Lung (tissue), 12 donors: Measurements from ENCODE around the gene LIMK2. TPM values are rescaled to one million over a fixed set of nuclear protein-coding genes. Genes with fewer than 3 reads are reported as not detected.
A peak's percentile ranks its signal among the peaks of the same experiment; 100 is the strongest.
"Not testable (repeated sequence)": the region's sequence is repeated elsewhere in the genome, so short reads cannot be mapped to it uniquely, and the experiment has no call there.

Source experiments
- ATAC-seq: fragments of 200-7000 bp; cut with Tn5 transposase; one replicate; pipeline ENCODE4 v1.9.1; 2020; ENCODE audit warnings: moderate number of reproducible peaks; ENCODE audit not compliant: insufficient read depth, low FRiP score
- DNase-seq, 3 donors: peaks; one replicate each; pipeline ENCODE4 v3.0.0-alpha.2; 2013 to 2017
- H3K27ac ChIP-seq, 2 donors: one replicate each; pipeline ENCODE4 v1.5.1; 2013; ENCODE audit warnings: mild to moderate bottlenecking in 2 of 2, moderate library complexity in 2 of 2, control low read depth in 1 of 2, inconsistent platforms in 1 of 2, low read depth in 1 of 2, low read length in 1 of 2
- H3K27me3 ChIP-seq, 3 donors: one replicate each; pipeline ENCODE4 v1.5.1; 2013; ENCODE audit warnings: low read length in 2 of 3; ENCODE audit not compliant: control insufficient read depth in 3 of 3, insufficient read depth in 3 of 3
- H3K36me3 ChIP-seq, 4 donors: one replicate each; pipeline ENCODE4 v1.5.1; 2013; ENCODE audit warnings: low read length in 4 of 4, mild to moderate bottlenecking in 1 of 4, moderate library complexity in 1 of 4; ENCODE audit not compliant: control insufficient read depth in 4 of 4, insufficient read depth in 4 of 4
- H3K4me1 ChIP-seq, 5 donors: one replicate each; pipeline ENCODE4 v1.5.1; 2013; ENCODE audit warnings: low read length in 5 of 5, mild to moderate bottlenecking in 2 of 5, moderate library complexity in 1 of 5; ENCODE audit not compliant: control insufficient read depth in 5 of 5, insufficient read depth in 5 of 5
- H3K4me3 ChIP-seq: one replicate; pipeline ENCODE4 v1.5.1; 2013; ENCODE audit warnings: mild to moderate bottlenecking, control low read depth, moderate library complexity
- H3K9ac ChIP-seq, 2 donors: one replicate each; pipeline ENCODE4 v1.5.1; 2013; ENCODE audit warnings: low read length in 2 of 2, control low read depth in 1 of 2; ENCODE audit not compliant: insufficient read depth in 1 of 2
- H3K9me3 ChIP-seq, 4 donors: one replicate each; pipeline ENCODE4 v1.5.1; 2013; ENCODE audit warnings: low read length in 3 of 4, mild to moderate bottlenecking in 1 of 4, moderate library complexity in 1 of 4; ENCODE audit not compliant: control insufficient read depth in 4 of 4, insufficient read depth in 3 of 4
- WGBS, 2 donors: extraction: QIAGEN DNeasy Blood & Tissue Kit; methylation state at CpG; one replicate each; pipeline ENCODE4 v1.1.7; 2013; 5-methylcytosine and 5-hydroxymethylcytosine counted together
- polyA plus RNA-seq, 2 donors: library from polyadenylated mRNA; stranded (reverse); fragments of 200-250 nt; gene quantifications; one replicate each; pipeline ENCODE4 v1.2.1, GENCODE V29; 2013
- total RNA-seq, 2 donors: library from RNA; depleted of rRNA in 1 of 2; stranded (reverse); fragments of >200 nt in 1 of 2; gene quantifications; one replicate each; pipeline ENCODE4 v1.2.1, GENCODE V29; 2014 to 2021
- TF ChIP-seq, protein P1 (sequence below): IDR thresholded peaks from 2 replicates; pipeline ENCODE4 v1.5.1; 2012; ENCODE audit warnings: mild to moderate bottlenecking; ENCODE audit errors: control extremely low read depth, extremely low read depth
- donor health status: control.
- donor health status: control.
- donor health status: Bipolar disorder and iron deficiency.
- donor health status: healthy.
- donor health status: DM: yes; HTN: yes; CAD: no.

The LIMK2 gene
- total and polyA plus RNA-seq, 4 donors, result 27.3 to 113 (median 81.4) TPM

DNA sequence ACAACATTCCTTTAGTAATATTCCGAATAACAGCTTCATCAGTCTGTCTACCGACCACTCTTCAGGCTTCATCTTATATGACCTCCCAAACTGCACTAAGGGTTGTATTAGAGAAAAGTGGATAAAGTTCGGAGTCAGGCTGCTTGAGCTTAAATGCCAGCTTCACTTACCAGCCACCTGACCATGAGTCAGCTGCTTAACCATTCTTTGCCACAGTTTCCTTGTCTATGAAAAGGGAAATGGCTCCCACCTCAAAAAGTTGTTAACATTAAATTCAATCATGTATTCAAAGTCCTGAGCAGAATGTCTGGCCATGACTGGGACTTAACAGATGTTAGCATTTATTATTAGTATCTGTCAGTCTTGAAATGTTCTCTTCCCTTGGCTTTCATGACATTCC is 20.9 kb downstream of the LIMK2 start:
- ATAC-seq, result no peak
- H3K9ac ChIP-seq, result no peak overlapping the region

DNA sequence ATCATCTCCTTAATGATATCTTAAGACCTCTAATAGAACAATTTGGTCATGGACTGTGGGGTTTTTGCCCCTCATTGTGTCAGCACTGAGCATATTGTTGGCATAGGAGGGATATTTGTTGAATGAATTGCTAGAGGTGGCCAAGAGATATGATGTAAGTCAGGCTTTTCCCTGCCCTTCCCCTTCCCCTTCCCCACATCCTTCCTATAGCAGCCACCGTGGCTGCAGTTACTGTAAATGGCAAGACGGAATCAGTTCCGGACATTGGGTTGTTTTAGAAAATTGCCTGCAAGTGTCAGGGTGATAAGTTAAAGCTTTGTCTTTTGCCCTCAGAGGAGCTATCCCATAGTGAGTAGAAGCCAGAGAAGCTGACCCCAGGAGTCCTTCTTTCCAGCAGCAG is 23.0 kb downstream of the LIMK2 start:
- peaks cover 0 to 3% (median 1%) of the 10 kb centered on the region in 4 donors for H3K36me3 ChIP-seq
- no peak overlapping the region for H3K4me3 ChIP-seq
- peaks cover 0 to 11% (median 10%) of the 10 kb centered on the region in 5 donors for H3K4me1 ChIP-seq
- ATAC-seq (peak; percentile 29), DNase-seq (peak in 1 of 3 donors; percentile 67)
- TF ChIP-seq, protein P1, sequence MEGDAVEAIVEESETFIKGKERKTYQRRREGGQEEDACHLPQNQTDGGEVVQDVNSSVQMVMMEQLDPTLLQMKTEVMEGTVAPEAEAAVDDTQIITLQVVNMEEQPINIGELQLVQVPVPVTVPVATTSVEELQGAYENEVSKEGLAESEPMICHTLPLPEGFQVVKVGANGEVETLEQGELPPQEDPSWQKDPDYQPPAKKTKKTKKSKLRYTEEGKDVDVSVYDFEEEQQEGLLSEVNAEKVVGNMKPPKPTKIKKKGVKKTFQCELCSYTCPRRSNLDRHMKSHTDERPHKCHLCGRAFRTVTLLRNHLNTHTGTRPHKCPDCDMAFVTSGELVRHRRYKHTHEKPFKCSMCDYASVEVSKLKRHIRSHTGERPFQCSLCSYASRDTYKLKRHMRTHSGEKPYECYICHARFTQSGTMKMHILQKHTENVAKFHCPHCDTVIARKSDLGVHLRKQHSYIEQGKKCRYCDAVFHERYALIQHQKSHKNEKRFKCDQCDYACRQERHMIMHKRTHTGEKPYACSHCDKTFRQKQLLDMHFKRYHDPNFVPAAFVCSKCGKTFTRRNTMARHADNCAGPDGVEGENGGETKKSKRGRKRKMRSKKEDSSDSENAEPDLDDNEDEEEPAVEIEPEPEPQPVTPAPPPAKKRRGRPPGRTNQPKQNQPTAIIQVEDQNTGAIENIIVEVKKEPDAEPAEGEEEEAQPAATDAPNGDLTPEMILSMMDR, result no peak
- no peaks in the 10 kb centered on the region for H3K9me3 ChIP-seq
- H3K27ac ChIP-seq, result peak overlapping the region in 1 of 2 donors; percentile 32
- WGBS, 2 donors, result 23 to 45% methylated on average over 3 of the region's 3 CpGs
- H3K27me3 ChIP-seq, result no peaks in the 10 kb centered on the region
- H3K9ac ChIP-seq, result no peak overlapping the region

More for the DNA sequence above, 20.9 kb downstream of the LIMK2 start:
- peaks cover 4 to 26% (median 19%) of the 10 kb centered on the region in 5 donors for H3K4me1 ChIP-seq
- H3K4me3 ChIP-seq, result no peak overlapping the region
- H3K36me3 ChIP-seq, result peaks cover 0 to 4% (median 0%) of the 10 kb centered on the region in 4 donors
- H3K9me3 ChIP-seq, result no peaks in the 10 kb centered on the region
- TF ChIP-seq, protein P1, result no peak
- DNase-seq, result no peak
- H3K27ac ChIP-seq, result no peak overlapping the region
- WGBS, 2 donors, result 64 to 71% methylated on average over 3 of the region's 3 CpGs
- H3K27me3 ChIP-seq, result no peaks in the 10 kb centered on the region

DNA sequence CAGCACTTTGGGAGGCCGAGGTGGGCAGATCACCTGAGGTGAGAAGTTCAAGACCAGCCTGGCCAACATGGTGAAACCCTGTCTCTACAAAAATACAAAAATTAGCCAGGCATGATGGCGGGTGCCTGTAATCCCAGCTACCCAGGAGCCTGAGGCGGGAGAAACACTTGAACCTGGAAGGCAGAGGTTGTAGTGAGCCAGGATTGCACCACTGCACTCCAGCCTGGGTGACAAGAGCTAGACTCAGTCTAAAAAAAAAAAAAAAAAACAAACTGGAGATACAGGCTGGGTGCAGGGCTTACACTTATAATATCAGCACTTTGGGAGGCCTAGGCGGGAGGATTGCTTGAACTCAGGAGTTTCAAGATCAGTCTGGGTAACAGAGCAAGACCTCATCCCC is 23.9 kb downstream of the LIMK2 start:
- not testable (repeated sequence) for H3K27ac ChIP-seq

DNA sequence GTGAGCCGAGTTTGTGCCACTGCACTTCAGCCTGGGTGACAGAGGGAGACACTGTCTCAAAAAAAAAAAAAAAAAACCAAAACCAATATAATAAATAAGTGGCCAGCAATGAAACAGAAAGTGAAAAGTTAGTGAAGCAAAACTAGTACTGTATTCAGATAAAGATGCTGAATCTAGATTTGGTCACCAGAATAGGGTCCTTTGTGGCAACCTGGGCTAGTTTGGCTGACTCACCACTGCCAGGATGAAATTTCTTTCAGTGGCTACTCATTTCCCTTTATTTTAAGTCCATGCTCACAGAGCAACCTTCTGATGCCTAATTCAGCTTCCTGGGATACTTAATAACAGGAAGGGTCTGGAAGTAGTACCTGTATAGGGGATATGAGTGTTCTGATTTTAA is 26.0 kb downstream of the LIMK2 start:
- ATAC-seq (no peak), DNase-seq (no peak)
- TF ChIP-seq, protein P1, result no peak
- Histone ChIP-seq H3K36me3 (peaks cover 0 to 4% (median 3%) of the 10 kb centered on the region in 4 donors), H3K4me1 (peaks cover 0 to 10% (median 0%) of the 10 kb centered on the region in 5 donors), H3K4me3 (no peak overlapping the region), H3K27ac (no peak overlapping the region), H3K27me3 (no peaks in the 10 kb centered on the region), H3K9me3 (no peaks in the 10 kb centered on the region), H3K9ac (no peak overlapping the region)
- 90 to 100% methylated on average over 1 of the region's 1 CpG for WGBS, 2 donors

More for the DNA sequence above, 23.9 kb downstream of the LIMK2 start:
- not testable (repeated sequence) for DNase-seq, ATAC-seq, H3K36me3 ChIP-seq, H3K4me3 ChIP-seq, H3K9me3 ChIP-seq, H3K27me3 ChIP-seq, H3K9ac ChIP-seq, H3K4me1 ChIP-seq
- WGBS, 2 donors, result 82 to 86% methylated on average over 4 of the region's 4 CpGs
